GM23338 (cell line): Measurements from ENCODE around the gene CHCHD5. TPM values are rescaled to one million over a fixed set of nuclear protein-coding genes. Genes with fewer than 3 reads are reported as not detected.
A peak's percentile ranks its signal among the peaks of the same experiment; 100 is the strongest.

Experiments used
- ATAC-seq: fragments of 200-7000 bp; cut with Tn5 transposase; 3 replicates; pipeline ENCODE4 v1.9.1; 2020
- DNase-seq: peaks from one replicate; pipeline ENCODE4 v3.0.0-alpha.2; 2015; ENCODE audit warnings: low spot score
- H2AFZ ChIP-seq: fragments of 200-600 bp; sonication (generic); 2 replicates; pipeline ENCODE4 v1.8.0; 2016; ENCODE audit warnings: antibody characterized with exemption, mild to moderate bottlenecking, moderate library complexity
- H3F3A ChIP-seq: fragments of 200-600 bp; sonication (generic); replicated peaks from 2 replicates; pipeline ENCODE4 v1.8.0; 2017; ENCODE audit warnings: antibody characterized with exemption, mixed run types, low read depth
- H3K27ac ChIP-seq: fragments of 200-600 bp; sonication (generic); 2 replicates; pipeline ENCODE4 v1.6.1; 2016; ENCODE audit warnings: low read depth
- H3K27me3 ChIP-seq: fragments of 200-600 bp; sonication (generic); 2 replicates; pipeline ENCODE4 v1.8.0; 2016; ENCODE audit warnings: mild to moderate bottlenecking, mixed run types, moderate library complexity; ENCODE audit not compliant: insufficient read depth
- H3K36me3 ChIP-seq: fragments of 200-600 bp; sonication (generic); 2 replicates; pipeline ENCODE4 v1.8.0; 2016; ENCODE audit warnings: mild to moderate bottlenecking; ENCODE audit not compliant: insufficient read depth
- H3K4me1 ChIP-seq: fragments of 200-600 bp; sonication (generic); 2 replicates; pipeline ENCODE4 v1.8.0; 2016; ENCODE audit warnings: mild to moderate bottlenecking, moderate library complexity; ENCODE audit not compliant: insufficient read depth
- H3K4me2 ChIP-seq: fragments of 200-600 bp; sonication (generic); 2 replicates; pipeline ENCODE4 v1.7.1; 2017; ENCODE audit warnings: mixed run types
- H3K4me3 ChIP-seq: fragments of 200-600 bp; sonication (generic); 2 replicates; pipeline ENCODE4 v1.6.1; 2016; ENCODE audit warnings: mixed run types
- H3K79me2 ChIP-seq: fragments of 200-600 bp; sonication (generic); replicated peaks from 2 replicates; pipeline ENCODE4 v1.8.0; 2017; ENCODE audit warnings: mild to moderate bottlenecking; ENCODE audit not compliant: insufficient read depth
- H3K9me2 ChIP-seq: fragments of 200-600 bp; sonication (generic); 2 replicates; pipeline ENCODE4 v1.8.0; 2017; ENCODE audit not compliant: insufficient read depth
- H4K20me1 ChIP-seq: fragments of 200-600 bp; sonication (generic); replicated peaks from 2 replicates; pipeline ENCODE4 v1.8.0; 2017; ENCODE audit warnings: mild to moderate bottlenecking; ENCODE audit not compliant: insufficient read depth
- H3K27ac Mint-ChIP-seq: 2 replicates; pipeline ENCODE4 v1.8.0; 2020; ENCODE audit warnings: inconsistent platforms, mild to moderate bottlenecking, moderate library complexity, mixed read lengths
- H3K27me3 Mint-ChIP-seq: 3 replicates; pipeline ENCODE4 v1.8.0; 2022; ENCODE audit warnings: low read depth, mild to moderate bottlenecking, moderate library complexity, mixed read lengths, inconsistent platforms; ENCODE audit not compliant: insufficient read depth, poor library complexity
- H3K36me3 Mint-ChIP-seq: 3 replicates; pipeline ENCODE4 v1.8.0; 2021; ENCODE audit warnings: low read depth, mild to moderate bottlenecking, inconsistent platforms, moderate library complexity, mixed read lengths
- H3K4me1 Mint-ChIP-seq: 3 replicates; pipeline ENCODE4 v1.8.0; 2020; ENCODE audit warnings: mild to moderate bottlenecking, inconsistent platforms, mixed read lengths
- H3K4me3 Mint-ChIP-seq: 3 replicates; pipeline ENCODE4 v1.8.0; 2021; ENCODE audit warnings: moderate library complexity, mild to moderate bottlenecking, inconsistent platforms, mixed read lengths
- H3K9me3 Mint-ChIP-seq: 3 replicates; pipeline ENCODE4 v1.8.0; 2020; ENCODE audit warnings: moderate library complexity, mild to moderate bottlenecking, inconsistent platforms, mixed read lengths
- CREB1 ChIP-seq: fragments of 250-450 bp; sonication (Bioruptor Pico); IDR thresholded peaks from 2 replicates; pipeline ENCODE4 v1.5.0; 2020; ENCODE audit warnings: low read depth, mild to moderate bottlenecking, moderate library complexity
- EZH2 ChIP-seq: fragments of 200-600 bp; sonication (generic); IDR thresholded peaks from one replicate; pipeline ENCODE4 v1.8.0; 2017; ENCODE audit warnings: antibody characterized with exemption, mild to moderate bottlenecking, low read depth; ENCODE audit not compliant: unreplicated experiment
- EZH2phosphoT487 ChIP-seq: fragments of 200-600 bp; sonication (generic); IDR thresholded peaks from one replicate; pipeline ENCODE4 v1.8.1; 2018; ENCODE audit warnings: antibody characterized with exemption; ENCODE audit not compliant: unreplicated experiment
- JUNB ChIP-seq: IDR thresholded peaks from one replicate; pipeline ENCODE4 v1.6.1; 2016; ENCODE audit warnings: antibody characterized with exemption; ENCODE audit not compliant: unreplicated experiment
- NANOG ChIP-seq: IDR thresholded peaks from 2 replicates; pipeline ENCODE4 v1.6.1; 2016; ENCODE audit warnings: antibody characterized with exemption, borderline replicate concordance
- POLR2AphosphoS5 ChIP-seq: IDR thresholded peaks from 2 replicates; pipeline ENCODE4 v1.6.1; 2016; ENCODE audit warnings: antibody characterized with exemption, low read depth
- STAT1 ChIP-seq: IDR thresholded peaks from one replicate; pipeline ENCODE4 v1.6.1; 2016; ENCODE audit warnings: antibody characterized with exemption; ENCODE audit not compliant: unreplicated experiment
- ZNF114 ChIP-seq: fragments of 250-450 bp; sonication (Bioruptor Pico); IDR thresholded peaks from 2 replicates; pipeline ENCODE4 v1.5.0; 2020; ENCODE audit warnings: mild to moderate bottlenecking, moderate library complexity
- ZNF331 ChIP-seq: fragments of 250-450 bp; sonication (Bioruptor Pico); IDR thresholded peaks from 2 replicates; pipeline ENCODE4 v1.5.0; 2020; ENCODE audit warnings: low read depth, mild to moderate bottlenecking, moderate library complexity
- polyA plus RNA-seq: library from polyadenylated mRNA; unstranded; fragments of >200 nt; fragmentation: Nextera tagmentation; extraction: Ambion mirVana; gene quantifications from 2 replicates; pipeline ENCODE4 v1.2.1, GENCODE V29; 2016
- total RNA-seq: library from RNA; depleted of rRNA; stranded (reverse); fragments of >200 nt; shearing (Covaris generic); gene quantifications from 2 replicates; pipeline ENCODE4 v1.2.3, GENCODE V29; 2014
- TF ChIP-seq, protein P1 (sequence below), 2 experiments: fragments of 200-600 bp in 1 of 2; sonication (generic) in 1 of 2; conservative IDR thresholded peaks; 2 replicates each; pipeline versions ENCODE4 v1.5.1 to v1.6.1; 2016 to 2017; ENCODE audit warnings: antibody characterized with exemption in 2 of 2, low read depth in 2 of 2, mild to moderate bottlenecking in 2 of 2, moderate library complexity in 1 of 2
- TF ChIP-seq, protein P2 (sequence below): IDR thresholded peaks from 2 replicates; pipeline ENCODE4 v1.6.1; 2016; ENCODE audit warnings: antibody characterized with exemption
- TF ChIP-seq, protein P3 (sequence below): IDR thresholded peaks from one replicate; pipeline ENCODE4 v1.6.1; 2018; ENCODE audit warnings: antibody characterized with exemption; ENCODE audit not compliant: unreplicated experiment
- TF ChIP-seq, protein P4 (sequence below): fragments of 250-450 bp; sonication (Bioruptor Pico); IDR thresholded peaks from 2 replicates; pipeline ENCODE4 v1.5.0; 2020; ENCODE audit warnings: mild to moderate bottlenecking, moderate library complexity

Gene CHCHD5
- total and polyA plus RNA-seq, 2 experiments from 2014 or later, result 15.5 to 69.9 TPM

DNA sequence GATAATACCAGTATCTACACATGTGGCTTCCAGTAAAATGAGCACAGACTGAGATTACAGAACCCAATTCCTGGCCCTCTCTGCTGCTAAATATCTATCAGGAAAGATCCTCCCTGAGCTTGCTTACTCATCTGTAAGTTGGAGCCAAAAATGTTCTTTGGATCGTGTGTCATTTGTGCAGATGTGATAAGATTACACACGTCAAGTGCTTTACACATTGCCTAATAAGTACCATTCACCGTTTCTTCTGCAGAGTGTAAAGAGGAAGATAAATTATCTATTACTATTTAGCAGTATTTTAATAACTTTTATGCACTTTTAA, 38.1 kb downstream of the CHCHD5 start:
- Histone ChIP-seq H3K36me3 (no peaks in the 10 kb centered on the region), H3K4me2 (no peak overlapping the region), H3K4me3 (no peak overlapping the region), H3K4me1 (no peaks in the 10 kb centered on the region; the same call in 1 of the 2 replicates), H3F3A (no peaks in the 10 kb centered on the region), H3K9me2 (no peaks in the 10 kb centered on the region), H3K79me2 (no peaks in the 10 kb centered on the region), H2AFZ (peak overlapping the region; percentile 85), H4K20me1 (no peaks in the 10 kb centered on the region), H3K27ac (no peak overlapping the region), H3K27me3 (no peaks in the 10 kb centered on the region)
- Mint-ChIP-seq H3K27ac (peak overlapping the region; percentile 75; the same call in 1 of the 2 replicates), H3K4me1 (peaks cover 14% of the 10 kb centered on the region), H3K9me3 (no peaks in the 10 kb centered on the region), H3K4me3 (no peak overlapping the region), H3K36me3 (no peaks in the 10 kb centered on the region), H3K27me3 (peaks cover 10% of the 10 kb centered on the region)
- TF ChIP-seq, protein P1, sequence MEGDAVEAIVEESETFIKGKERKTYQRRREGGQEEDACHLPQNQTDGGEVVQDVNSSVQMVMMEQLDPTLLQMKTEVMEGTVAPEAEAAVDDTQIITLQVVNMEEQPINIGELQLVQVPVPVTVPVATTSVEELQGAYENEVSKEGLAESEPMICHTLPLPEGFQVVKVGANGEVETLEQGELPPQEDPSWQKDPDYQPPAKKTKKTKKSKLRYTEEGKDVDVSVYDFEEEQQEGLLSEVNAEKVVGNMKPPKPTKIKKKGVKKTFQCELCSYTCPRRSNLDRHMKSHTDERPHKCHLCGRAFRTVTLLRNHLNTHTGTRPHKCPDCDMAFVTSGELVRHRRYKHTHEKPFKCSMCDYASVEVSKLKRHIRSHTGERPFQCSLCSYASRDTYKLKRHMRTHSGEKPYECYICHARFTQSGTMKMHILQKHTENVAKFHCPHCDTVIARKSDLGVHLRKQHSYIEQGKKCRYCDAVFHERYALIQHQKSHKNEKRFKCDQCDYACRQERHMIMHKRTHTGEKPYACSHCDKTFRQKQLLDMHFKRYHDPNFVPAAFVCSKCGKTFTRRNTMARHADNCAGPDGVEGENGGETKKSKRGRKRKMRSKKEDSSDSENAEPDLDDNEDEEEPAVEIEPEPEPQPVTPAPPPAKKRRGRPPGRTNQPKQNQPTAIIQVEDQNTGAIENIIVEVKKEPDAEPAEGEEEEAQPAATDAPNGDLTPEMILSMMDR (conservative IDR thresholded peaks at IDR 0.05; ENCODE audit: low read depth in 2 of 2), result no peak
- no peak for TF ChIP-seq STAT1
- TF ChIP-seq, protein P2, sequence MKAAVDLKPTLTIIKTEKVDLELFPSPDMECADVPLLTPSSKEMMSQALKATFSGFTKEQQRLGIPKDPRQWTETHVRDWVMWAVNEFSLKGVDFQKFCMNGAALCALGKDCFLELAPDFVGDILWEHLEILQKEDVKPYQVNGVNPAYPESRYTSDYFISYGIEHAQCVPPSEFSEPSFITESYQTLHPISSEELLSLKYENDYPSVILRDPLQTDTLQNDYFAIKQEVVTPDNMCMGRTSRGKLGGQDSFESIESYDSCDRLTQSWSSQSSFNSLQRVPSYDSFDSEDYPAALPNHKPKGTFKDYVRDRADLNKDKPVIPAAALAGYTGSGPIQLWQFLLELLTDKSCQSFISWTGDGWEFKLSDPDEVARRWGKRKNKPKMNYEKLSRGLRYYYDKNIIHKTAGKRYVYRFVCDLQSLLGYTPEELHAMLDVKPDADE, result no peak
- TF ChIP-seq ZNF331 (CRISPR knock-in tag), result no peak
- no peak for TF ChIP-seq JUNB
- TF ChIP-seq, protein P3, sequence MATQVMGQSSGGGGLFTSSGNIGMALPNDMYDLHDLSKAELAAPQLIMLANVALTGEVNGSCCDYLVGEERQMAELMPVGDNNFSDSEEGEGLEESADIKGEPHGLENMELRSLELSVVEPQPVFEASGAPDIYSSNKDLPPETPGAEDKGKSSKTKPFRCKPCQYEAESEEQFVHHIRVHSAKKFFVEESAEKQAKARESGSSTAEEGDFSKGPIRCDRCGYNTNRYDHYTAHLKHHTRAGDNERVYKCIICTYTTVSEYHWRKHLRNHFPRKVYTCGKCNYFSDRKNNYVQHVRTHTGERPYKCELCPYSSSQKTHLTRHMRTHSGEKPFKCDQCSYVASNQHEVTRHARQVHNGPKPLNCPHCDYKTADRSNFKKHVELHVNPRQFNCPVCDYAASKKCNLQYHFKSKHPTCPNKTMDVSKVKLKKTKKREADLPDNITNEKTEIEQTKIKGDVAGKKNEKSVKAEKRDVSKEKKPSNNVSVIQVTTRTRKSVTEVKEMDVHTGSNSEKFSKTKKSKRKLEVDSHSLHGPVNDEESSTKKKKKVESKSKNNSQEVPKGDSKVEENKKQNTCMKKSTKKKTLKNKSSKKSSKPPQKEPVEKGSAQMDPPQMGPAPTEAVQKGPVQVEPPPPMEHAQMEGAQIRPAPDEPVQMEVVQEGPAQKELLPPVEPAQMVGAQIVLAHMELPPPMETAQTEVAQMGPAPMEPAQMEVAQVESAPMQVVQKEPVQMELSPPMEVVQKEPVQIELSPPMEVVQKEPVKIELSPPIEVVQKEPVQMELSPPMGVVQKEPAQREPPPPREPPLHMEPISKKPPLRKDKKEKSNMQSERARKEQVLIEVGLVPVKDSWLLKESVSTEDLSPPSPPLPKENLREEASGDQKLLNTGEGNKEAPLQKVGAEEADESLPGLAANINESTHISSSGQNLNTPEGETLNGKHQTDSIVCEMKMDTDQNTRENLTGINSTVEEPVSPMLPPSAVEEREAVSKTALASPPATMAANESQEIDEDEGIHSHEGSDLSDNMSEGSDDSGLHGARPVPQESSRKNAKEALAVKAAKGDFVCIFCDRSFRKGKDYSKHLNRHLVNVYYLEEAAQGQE, result no peak
- TF ChIP-seq EZH2, result no peak
- TF ChIP-seq, protein P4, sequence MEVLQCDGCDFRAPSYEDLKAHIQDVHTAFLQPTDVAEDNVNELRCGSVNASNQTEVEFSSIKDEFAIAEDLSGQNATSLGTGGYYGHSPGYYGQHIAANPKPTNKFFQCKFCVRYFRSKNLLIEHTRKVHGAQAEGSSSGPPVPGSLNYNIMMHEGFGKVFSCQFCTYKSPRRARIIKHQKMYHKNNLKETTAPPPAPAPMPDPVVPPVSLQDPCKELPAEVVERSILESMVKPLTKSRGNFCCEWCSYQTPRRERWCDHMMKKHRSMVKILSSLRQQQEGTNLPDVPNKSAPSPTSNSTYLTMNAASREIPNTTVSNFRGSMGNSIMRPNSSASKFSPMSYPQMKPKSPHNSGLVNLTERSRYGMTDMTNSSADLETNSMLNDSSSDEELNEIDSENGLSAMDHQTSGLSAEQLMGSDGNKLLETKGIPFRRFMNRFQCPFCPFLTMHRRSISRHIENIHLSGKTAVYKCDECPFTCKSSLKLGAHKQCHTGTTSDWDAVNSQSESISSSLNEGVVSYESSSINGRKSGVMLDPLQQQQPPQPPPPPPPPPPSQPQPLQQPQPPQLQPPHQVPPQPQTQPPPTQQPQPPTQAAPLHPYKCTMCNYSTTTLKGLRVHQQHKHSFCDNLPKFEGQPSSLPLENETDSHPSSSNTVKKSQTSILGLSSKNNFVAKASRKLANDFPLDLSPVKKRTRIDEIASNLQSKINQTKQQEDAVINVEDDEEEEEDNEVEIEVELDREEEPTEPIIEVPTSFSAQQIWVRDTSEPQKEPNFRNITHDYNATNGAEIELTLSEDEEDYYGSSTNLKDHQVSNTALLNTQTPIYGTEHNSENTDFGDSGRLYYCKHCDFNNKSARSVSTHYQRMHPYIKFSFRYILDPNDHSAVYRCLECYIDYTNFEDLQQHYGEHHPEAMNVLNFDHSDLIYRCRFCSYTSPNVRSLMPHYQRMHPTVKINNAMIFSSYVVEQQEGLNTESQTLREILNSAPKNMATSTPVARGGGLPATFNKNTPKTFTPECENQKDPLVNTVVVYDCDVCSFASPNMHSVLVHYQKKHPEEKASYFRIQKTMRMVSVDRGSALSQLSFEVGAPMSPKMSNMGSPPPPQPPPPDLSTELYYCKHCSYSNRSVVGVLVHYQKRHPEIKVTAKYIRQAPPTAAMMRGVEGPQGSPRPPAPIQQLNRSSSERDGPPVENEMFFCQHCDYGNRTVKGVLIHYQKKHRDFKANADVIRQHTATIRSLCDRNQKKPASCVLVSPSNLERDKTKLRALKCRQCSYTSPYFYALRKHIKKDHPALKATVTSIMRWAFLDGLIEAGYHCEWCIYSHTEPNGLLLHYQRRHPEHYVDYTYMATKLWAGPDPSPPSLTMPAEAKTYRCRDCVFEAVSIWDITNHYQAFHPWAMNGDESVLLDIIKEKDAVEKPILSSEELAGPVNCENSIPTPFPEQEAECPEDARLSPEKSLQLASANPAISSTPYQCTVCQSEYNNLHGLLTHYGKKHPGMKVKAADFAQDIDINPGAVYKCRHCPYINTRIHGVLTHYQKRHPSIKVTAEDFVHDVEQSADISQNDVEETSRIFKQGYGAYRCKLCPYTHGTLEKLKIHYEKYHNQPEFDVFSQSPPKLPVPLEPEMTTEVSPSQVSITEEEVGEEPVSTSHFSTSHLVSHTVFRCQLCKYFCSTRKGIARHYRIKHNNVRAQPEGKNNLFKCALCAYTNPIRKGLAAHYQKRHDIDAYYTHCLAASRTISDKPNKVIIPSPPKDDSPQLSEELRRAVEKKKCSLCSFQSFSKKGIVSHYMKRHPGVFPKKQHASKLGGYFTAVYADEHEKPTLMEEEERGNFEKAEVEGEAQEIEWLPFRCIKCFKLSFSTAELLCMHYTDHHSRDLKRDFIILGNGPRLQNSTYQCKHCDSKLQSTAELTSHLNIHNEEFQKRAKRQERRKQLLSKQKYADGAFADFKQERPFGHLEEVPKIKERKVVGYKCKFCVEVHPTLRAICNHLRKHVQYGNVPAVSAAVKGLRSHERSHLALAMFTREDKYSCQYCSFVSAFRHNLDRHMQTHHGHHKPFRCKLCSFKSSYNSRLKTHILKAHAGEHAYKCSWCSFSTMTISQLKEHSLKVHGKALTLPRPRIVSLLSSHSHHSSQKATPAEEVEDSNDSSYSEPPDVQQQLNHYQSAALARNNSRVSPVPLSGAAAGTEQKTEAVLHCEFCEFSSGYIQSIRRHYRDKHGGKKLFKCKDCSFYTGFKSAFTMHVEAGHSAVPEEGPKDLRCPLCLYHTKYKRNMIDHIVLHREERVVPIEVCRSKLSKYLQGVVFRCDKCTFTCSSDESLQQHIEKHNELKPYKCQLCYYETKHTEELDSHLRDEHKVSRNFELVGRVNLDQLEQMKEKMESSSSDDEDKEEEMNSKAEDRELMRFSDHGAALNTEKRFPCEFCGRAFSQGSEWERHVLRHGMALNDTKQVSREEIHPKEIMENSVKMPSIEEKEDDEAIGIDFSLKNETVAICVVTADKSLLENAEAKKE (CRISPR knock-in tag), result no peak
- no peak for TF ChIP-seq EZH2phosphoT487
- no peak for TF ChIP-seq NANOG
- no peak for TF ChIP-seq ZNF114 (CRISPR knock-in tag)
- no peak for TF ChIP-seq POLR2AphosphoS5
- no peak for TF ChIP-seq CREB1 (CRISPR knock-in tag)
- ATAC-seq (no peak), DNase-seq (no peak)
